ENCODE measurements around the gene ANKRD11. TPM values are rescaled to one million over a fixed set of nuclear protein-coding genes. Genes with fewer than 3 reads are reported as not detected.

ANKRD11 gene
- total RNA-seq, 1 experiment from 2014 or later: 266 TPM

DNA sequence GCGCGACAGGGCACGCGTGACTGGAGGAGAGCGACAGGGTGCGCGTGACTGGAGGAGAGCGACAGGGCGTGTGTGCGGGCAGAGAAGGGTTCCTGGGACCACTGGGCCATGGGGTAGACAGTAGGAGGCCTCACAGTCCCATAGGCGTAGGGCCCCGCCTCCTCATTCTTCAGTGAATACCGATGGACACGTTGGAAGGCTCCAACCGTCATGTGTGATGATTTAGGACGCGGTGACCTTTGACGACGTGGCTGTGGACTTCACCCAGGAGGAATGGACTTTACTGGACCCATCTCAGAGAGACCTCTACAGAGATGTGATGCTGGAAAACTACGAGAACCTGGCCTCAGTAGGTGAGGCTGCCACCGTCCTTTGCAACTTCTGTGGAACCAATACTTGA is 267.4 kb downstream of the ANKRD11 start:
- Histone ChIP-seq H3K4me1 (ENCODE audit: control insufficient read depth in 1 of 2, insufficient read depth in 2 of 2, low read length in 2 of 2) (peaks cover 0 to 3% of the 10 kb centered on the region in 2 experiments; a peak in 2 of 4 replicates), H3K4me3 (replicated peaks in 1 of 2; ENCODE audit: low read depth in 1 of 2, low read length in 2 of 2) (no peak overlapping the region), H3K79me2 (ENCODE audit: insufficient read depth, low read length) (peaks cover 22% of the 10 kb centered on the region), H3K4me2 (ENCODE audit: low read length) (no peak overlapping the region), H3K36me3 (ENCODE audit: control insufficient read depth in 1 of 2, insufficient read depth in 2 of 2, low read length in 2 of 2) (peaks cover 29 to 35% of the 10 kb centered on the region in 2 experiments), H3K9me3 (ENCODE audit: control insufficient read depth in 1 of 2, insufficient read depth in 1 of 2, low read depth in 1 of 2, low read length in 2 of 2) (peaks cover 0 to 13% of the 10 kb centered on the region in 2 experiments; a peak in 1 of 4 replicates), H3K27me3 (ENCODE audit: insufficient read depth, low read length) (no peaks in the 10 kb centered on the region), H3K9ac (ENCODE audit: low read length) (no peak overlapping the region), H4K20me1 (ENCODE audit: insufficient read depth) (no peaks in the 10 kb centered on the region), H3K27ac (ENCODE audit: low read depth, low read length) (no peak overlapping the region), H2AFZ (ENCODE audit: low read depth, low read length, poor library complexity, severe bottlenecking) (no peak overlapping the region), H3K9me2 (ENCODE audit: insufficient read depth) (no peaks in the 10 kb centered on the region)
- ChIA-PET RAD21 (ENCODE audit: low non-redundant PET in 1 of 2, low total read pairs in 2 of 2, uncharacterized antibody in 2 of 2, unreplicated experiment in 2 of 2) (no interaction called here), CTCF (no interaction called here), POLR2A (no interaction called here)
- no TSS peak for BruUV-seq (replicated peaks)
- TF ChIP-seq CEBPB (IDR thresholded peaks at IDR 0.05; ENCODE audit: low read depth) (no peak), YY1 (IDR thresholded peaks at IDR 0.05; ENCODE audit: extremely low read depth, insufficient replicate concordance, low read depth, low read length) (no peak), EGR1 (IDR thresholded peaks at IDR 0.05; ENCODE audit: low read depth) (no peak), CBX3 (IDR thresholded peaks at IDR 0.05; ENCODE audit: low read depth) (no peak), ELF1 (IDR thresholded peaks at IDR 0.05; ENCODE audit: borderline replicate concordance, low read depth) (no peak), JUND (IDR thresholded peaks at IDR 0.05) (no peak), ZNF274 (IDR thresholded peaks at IDR 0.05; ENCODE audit: low read depth, low read length) (no peak), POLR2A (IDR thresholded peaks at IDR 0.05; ENCODE audit: borderline replicate concordance, extremely low read depth, insufficient read depth, insufficient read length) (no peak)
- TF ChIP-seq, protein P1, sequence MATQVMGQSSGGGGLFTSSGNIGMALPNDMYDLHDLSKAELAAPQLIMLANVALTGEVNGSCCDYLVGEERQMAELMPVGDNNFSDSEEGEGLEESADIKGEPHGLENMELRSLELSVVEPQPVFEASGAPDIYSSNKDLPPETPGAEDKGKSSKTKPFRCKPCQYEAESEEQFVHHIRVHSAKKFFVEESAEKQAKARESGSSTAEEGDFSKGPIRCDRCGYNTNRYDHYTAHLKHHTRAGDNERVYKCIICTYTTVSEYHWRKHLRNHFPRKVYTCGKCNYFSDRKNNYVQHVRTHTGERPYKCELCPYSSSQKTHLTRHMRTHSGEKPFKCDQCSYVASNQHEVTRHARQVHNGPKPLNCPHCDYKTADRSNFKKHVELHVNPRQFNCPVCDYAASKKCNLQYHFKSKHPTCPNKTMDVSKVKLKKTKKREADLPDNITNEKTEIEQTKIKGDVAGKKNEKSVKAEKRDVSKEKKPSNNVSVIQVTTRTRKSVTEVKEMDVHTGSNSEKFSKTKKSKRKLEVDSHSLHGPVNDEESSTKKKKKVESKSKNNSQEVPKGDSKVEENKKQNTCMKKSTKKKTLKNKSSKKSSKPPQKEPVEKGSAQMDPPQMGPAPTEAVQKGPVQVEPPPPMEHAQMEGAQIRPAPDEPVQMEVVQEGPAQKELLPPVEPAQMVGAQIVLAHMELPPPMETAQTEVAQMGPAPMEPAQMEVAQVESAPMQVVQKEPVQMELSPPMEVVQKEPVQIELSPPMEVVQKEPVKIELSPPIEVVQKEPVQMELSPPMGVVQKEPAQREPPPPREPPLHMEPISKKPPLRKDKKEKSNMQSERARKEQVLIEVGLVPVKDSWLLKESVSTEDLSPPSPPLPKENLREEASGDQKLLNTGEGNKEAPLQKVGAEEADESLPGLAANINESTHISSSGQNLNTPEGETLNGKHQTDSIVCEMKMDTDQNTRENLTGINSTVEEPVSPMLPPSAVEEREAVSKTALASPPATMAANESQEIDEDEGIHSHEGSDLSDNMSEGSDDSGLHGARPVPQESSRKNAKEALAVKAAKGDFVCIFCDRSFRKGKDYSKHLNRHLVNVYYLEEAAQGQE (IDR thresholded peaks at IDR 0.05; ENCODE audit: low read depth): no peak
- intact Hi-C loops (cut with micrococcal nuclease): no loop called here
- DNase-seq (ENCODE audit: low read depth, low spot score): no peak
- ATAC-seq: no peak

Measured in HCT116 (cell line).